ENCODE measurements around the gene CDV3.
"Not testable (repeated sequence)": the region's sequence is repeated elsewhere in the genome, so short reads cannot be mapped to it uniquely, and the experiment has no call there.

Gene CDV3, protein sequence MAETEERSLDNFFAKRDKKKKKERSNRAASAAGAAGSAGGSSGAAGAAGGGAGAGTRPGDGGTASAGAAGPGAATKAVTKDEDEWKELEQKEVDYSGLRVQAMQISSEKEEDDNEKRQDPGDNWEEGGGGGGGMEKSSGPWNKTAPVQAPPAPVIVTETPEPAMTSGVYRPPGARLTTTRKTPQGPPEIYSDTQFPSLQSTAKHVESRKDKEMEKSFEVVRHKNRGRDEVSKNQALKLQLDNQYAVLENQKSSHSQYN

DNA sequence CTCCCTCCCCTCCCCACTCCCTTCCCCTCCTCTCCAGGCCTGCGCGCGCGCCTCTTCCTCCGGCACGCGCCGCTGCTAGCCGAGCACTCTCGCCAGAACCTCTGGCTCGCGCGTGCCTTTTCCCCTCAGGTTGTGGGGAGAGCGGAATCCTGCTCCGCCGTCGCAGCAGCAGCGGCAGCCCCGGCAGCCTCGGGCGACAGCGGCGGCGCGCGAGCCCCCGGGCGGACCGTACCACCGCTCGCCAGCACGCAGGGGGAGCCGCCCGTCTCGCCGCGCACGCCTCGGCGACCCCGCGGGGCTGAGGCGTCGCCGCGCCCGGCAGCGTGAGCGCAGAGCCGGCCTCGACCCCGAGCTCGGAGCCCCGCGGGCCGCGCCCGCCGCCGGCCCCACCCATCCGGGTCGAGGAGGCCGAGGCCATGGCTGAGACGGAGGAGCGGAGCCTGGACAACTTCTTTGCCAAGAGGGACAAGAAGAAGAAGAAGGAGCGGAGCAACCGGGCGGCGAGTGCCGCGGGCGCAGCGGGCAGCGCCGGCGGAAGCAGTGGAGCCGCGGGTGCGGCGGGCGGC lies at the start of gene CDV3:
TSS of gene CDV3 (plus strand) at position 58 of the 566 bp plus-strand sequence. CDS start at position 417, 359 bp downstream.
- no peak for DNase-seq

DNA sequence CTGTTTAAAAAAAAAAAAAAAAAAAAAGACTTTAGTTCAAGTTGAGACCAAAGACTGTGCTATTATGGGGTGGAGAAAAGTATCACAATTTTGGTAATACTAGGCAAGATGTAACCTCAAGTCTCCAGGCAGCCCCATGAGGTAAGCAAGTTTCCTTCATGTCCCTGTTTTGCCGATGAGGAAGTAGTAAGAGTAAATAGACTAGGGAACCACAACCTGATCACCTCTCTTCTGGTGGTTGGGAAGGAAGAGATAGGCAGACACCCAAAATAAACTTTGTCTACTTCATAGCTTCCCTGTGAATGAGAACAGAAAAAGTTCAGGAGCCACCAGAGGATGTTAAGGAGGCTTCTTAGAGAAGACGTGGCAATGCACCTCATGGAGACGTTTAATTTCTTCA lies 49.7 kb upstream of the CDV3 start:
- not testable (repeated sequence) for DNase-seq

DNA sequence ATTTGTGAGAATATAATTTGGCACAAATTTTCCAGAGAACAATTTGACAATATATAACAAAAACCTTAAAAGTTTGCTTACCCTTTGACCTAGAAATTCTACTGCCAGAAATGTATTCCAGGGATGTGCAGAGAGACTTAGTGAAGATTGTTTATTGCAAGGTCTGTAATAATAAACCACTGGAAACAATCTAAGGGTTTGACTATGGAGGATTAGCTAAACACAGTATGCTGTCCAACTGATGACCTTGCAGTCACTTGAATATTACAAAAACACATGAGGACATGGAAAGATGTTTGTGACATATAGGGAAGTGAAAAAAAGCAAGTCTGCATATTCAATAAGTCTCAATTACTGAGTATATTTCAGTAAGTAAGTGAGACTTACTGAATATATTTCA lies 48.1 kb upstream of the CDV3 start:
- DNase-seq: no peak

DNA sequence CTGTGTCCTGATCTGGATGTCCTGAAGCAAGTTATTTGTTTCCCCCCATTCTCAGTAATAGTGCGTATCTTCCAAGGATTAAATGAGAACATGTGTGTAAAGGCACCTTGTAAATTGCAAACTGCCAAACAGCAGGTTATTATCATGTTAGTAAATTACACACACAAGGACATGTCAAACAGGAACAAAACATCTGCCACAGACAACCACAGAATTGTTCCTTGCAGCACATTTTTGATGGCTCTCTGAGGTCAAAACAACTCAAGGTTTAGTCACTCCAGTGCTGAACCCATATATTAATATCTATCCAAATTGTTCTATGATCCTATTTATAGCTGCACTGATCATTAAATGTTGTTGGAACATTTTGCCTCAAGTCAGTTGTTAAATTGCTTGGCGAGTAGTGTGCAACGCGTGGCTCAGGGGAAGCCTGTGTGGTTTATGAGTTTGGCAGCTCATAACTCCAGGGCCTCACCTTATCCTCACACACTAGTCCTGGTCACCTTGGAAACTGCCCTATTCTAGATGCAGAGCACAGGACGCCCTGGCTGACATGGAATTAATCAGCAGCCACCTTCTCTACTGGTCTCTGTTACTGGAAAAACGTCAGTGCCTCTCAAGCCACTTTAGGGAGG lies 46.3 kb upstream of the CDV3 start:
- no peak for DNase-seq

- no peak for DNase-seq
Measured at GRCh38 chr3:133529809-133530208, 43.7 kb upstream of the CDV3 start.

GRCh38 chr3:133531981-133532380 lies 41.5 kb upstream of the CDV3 start:
- no peak for DNase-seq

GRCh38 chr3:133532951-133533350 lies 40.5 kb upstream of the CDV3 start:
- no peak for DNase-seq

DNA sequence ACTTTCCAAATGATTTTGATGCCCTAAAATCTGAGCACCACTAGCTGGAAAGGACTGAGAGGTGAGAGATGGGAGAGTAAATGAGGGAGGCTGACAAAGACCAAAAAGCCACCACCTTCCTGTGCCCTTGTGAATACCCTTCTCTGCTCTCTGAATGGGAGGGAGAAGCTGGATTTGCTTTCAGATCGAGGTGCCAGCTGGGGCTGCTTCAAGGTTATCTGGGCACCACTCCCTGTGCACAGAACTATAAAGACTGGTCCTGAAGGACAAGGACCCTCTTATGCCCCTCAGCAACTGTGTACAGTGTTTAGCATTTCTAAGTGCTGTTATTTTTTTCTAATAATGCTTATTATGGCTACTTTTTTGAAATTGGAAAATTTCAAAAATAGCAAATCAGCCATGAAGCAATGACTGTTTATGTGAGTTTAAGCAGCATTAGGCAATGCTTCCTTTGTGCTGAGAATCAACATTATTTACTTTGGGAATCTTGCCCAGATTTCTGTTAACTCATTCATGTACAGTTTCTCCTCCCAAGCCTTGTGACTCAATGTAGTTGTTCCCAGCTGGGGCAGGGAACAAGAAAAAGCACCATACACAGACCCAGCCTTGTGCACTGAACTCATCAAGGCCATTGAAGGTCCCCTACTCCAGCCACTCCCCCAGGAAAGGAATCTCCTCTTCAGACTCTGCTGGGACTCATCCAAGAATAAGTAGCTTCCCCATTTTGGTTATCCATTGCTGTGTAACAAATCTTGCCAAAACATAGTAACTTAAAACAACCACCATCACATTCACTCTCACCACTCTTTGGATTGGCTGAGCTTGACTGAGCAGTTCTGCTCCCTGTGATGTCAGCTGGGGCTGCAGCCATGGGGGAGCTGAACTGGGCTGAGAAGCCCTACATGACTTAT lies 37.3 kb upstream of the CDV3 start:
- DNase-seq: no peak

DNA sequence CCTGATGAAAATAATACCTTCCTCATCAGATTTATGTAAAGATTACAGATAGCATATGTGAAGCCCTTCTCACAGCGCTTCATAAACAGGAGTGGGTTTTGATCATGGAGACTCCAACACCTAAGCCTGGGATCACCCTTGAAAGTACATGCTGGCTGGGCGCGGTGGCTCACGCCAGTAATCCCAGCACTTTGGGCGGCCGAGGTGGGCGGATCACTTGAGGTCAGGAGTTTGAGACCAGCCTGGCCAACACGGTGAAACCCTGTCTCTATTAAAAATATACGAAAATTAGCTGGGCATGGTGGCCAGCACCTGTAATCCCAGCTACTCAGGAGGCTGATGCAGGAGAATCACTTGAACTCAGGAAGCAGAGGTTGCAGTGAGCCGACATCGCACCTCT lies 36.4 kb upstream of the CDV3 start:
- DNase-seq: not testable (repeated sequence)

DNA sequence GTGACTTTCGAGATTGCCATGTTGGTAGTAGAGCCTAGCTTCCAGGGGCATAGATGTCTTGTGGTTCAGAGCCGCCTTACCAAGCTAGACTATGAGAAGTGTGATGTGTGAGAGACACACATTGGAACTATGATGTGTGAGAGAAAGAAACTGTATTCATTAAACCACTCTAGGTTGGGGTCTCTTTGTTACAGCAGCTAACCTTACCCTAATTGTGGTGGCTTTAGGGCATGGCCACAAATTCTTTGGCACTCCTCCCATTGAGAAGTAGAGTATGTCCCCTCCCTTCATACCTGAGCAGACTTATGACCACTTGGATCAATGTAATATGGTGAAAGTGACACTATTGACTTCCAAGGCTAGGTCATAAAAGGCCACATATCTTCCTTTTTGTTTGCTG lies 35.3 kb upstream of the CDV3 start:
- DNase-seq: no peak

DNA sequence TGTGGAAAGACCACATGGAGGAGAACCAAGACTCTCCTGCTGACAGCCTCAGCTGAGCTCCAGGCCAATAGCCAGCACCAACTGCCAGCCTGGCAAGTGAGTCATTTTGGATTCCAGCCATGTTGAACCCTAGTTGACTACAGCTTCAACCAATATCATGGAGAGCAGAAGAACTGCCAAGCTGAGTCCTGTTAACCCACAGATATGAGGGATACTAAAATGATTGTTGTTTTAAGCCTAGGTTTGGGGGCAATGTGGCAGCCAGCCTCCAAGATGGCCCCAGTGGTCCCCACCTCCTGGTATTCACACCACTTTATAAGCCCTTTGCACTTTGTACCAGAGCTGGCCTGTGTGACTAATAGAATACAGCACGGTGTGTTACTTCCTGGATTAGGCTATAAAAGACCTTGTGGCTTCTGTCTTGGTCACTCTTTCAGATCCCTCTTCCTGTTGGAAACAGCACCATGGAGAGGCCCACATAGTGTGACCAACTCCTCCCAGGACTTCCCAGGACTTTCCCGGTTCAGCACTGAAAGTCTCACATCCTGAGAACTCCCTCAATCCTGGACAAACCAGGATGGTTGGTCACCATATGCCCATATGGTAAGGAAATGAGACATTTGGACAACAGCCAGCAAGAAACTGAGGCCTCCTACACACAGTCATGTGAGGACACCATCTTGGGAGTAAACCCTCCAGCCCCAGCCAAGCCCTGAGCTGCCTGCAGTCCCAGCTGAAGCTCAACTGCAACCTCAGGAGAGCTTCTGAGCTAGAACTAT lies 32.4 kb upstream of the CDV3 start:
- no peak for DNase-seq

DNA sequence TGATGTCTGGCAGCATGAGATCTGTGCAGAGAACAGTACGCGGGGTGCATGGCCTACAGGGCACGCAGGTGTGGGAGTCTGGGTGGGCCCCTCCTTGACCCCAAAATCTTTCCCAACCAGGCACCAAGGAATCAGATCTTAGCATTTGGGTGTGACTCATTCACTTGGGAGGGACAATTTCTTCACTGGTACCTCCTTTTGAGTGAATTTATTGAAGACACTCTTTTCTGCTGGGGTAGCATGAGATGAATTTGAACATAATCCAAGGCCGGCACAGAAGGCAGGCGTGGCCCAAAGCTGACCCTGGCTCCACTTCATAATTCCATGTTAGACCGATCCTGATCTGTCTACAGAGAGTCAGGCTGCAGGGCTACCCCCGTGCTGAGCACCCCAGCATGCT lies 30.6 kb upstream of the CDV3 start:
- DNase-seq: no peak

- DNase-seq: not testable (repeated sequence)
Measured at GRCh38 chr3:133544983-133545382, 28.5 kb upstream of the CDV3 start.

DNA sequence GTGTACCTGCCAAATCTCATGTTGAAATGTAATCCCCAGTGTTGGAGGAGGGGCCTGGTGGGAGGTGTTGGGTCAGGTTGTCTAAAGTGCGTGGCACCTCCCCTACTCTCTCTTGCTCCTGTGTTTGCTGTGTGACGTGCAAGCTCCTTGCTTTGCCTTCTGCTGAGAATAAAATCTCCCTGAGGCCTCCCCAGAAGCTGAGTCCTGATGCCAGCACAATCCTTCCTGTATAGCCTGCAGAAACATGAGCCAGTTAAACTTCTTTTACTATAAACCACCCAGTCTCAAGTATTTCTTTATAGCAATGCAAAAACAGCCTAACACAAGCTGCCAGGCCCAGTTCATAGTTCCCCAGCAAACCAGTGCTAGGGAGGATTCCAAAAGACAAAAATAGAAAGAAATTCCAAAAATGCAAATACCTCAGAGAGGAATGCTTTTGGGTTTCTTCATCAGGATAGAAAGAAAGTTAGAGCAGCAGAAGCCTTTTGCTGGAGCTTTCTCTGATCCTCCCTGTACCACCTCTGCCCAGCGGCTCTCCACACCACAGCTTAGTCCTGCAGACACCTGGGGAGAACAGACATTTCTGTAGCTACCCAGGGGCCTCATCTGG lies 25.9 kb upstream of the CDV3 start:
- no peak for DNase-seq

DNA sequence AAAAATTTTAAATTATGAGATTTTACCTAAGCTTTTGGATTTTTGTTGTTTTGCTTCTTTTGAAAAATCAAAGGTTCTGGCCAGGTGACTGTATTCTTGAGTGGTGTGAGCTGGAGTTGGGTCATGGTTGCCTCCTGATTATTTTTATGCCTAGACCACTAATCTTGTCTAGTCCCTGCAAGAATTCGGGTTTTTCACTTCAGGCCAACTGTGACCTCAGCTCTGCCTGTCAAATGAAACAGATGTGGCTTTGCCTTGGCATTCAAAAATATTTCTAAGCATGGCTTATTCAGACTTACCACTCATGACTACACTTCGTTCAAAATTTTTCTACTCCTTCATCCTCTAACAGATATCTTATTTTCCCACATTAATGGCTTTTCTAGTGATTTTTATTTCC lies 25.4 kb upstream of the CDV3 start:
- DNase-seq: no peak

GRCh38 chr3:133549565-133549964 lies 23.9 kb upstream of the CDV3 start:
- DNase-seq: no peak

DNA sequence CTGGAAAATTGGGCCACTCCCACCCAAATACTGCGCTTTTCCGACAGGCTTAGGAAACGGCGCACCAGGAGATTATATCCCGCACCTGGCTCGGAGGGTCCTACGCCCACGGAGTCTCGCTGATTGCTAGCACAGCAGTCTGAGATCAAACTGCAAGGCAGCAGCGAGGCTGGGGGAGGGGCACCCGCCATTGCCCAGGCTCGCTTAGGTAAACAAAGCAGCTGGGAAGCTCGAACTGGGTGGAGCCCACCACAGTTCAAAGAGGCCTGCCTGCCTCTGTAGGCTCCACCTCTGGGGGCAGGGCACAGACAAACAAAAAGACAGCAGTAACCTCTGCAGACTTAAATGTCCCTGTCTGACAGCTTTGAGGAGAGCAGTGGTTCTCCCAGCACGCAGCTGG lies 21.9 kb upstream of the CDV3 start:
- DNase-seq: not testable (repeated sequence)

DNA sequence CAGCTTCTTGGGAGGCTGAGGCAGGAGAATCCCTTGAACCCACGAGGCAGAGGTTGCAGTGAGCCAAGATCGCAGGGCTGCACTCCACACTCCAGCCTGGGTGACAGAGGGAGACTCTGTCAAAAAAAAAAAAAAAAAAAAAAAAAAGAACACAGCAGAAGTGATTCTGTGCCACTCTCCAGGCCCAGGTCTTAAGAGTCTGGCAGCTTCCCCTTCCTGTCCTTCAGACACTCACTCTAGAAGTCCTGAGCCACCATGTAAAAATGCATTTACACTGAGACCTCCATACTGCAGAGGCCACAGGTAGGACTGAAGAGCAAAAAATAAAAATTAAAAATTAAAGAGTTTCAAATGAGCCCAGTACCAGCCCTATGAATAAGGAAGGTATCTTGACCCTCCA lies 11.8 kb upstream of the CDV3 start:
- DNase-seq: no peak

DNA sequence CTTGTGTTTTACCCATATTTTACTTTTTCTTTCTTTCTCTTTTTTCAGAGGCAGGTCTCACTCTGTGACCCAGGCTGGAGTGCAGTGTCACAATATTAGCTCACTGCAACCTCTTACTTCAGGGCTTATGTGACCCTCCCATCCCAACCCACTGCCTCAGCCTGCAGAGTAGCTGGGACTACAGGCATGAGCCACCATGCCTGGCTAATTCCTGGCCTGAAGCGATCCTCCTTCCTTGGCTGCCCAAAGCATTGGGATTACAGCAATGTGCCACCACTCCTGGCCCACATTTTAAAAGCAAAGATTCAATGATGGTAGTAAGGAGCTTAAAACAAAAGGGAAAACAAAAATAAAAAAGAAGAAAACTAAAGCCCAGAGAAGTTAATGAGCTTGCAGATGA lies 11.1 kb upstream of the CDV3 start:
- no peak for DNase-seq

DNA sequence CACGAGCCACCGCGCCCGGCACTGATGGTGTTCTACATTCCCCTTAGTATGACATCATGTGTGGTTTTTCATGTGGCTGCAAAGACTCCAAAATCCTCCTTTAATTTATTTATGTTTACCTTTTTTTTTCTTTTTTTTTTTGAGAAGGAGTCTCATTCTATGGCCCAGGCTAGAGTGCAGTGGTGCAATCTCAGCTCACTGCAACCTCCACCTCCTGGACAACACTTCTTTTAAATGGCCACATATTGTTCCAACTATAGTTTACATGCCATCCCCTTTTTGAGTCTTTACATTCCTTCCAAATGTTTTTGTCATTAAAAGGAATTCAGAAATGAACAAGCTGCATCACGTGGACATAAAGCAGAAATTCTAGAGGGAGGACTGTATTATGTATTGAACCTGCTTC lies 10.3 kb upstream of the CDV3 start:
- DNase-seq: no peak

DNA sequence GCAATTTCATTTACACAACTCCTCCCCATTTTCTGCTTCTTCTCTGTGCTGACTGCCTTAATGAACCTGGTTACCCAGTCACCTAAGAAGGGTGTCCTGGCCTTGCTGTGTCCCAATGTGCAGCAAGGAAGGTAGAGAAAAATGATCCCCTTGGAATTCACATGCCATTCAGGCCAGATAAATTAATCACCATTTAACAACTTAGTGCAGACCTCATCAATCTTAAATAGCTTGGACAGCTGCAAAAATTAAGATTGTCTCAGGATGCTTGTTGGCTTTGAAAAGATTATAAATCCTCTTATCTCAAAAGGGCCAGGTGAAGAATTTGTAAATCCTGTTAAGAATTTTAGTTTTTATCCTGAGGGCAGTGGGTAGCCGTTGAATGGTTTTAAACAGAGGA lies 9.7 kb upstream of the CDV3 start:
- no peak for DNase-seq

- DNase-seq: no peak
Measured at GRCh38 chr3:133568294-133569014, 5.0 kb upstream of the CDV3 start.
